ENCODE data around the gene HUWE1.
"Not testable (repeated sequence)": the region's sequence is repeated elsewhere in the genome, so short reads cannot be mapped to it uniquely, and the experiment has no call there.

Gene HUWE1

GRCh38 chrX:53686151-53686885 is at the start of gene HUWE1:
TSS of gene HUWE1 (minus strand) at chrX:53686719. CDS start at chrX:53654107, 32,612 bp downstream.
- DNase-seq: peak; percentile 76

- DNase-seq: peak; percentile 29
Observed at GRCh38 chrX:53732797-53733196, 46.3 kb upstream of the HUWE1 start.

GRCh38 chrX:53729751-53730150 is 43.2 kb upstream of the HUWE1 start:
- no peak for DNase-seq

GRCh38 chrX:53728506-53728905 is 42.0 kb upstream of the HUWE1 start:
- DNase-seq: no peak

DNA sequence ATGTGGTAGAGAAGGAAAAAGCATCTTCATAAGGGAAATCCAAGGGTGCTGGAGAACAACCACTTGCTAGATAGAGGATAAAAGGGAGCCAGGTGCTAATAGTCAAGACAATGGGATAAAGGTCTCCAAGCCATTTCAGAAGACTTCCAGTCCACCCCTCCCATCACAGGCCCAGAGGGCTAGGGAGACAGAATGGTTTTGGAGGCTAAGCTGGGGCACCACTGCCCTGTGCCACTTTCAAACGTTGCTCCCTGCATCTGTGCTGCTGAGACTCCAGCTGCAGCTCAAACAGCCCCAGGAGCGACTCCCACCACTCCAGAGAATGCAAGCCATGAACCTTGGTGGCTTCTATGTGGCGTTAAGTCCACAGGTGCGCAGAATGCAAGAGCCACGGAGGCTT is 38.4 kb upstream of the HUWE1 start:
- DNase-seq: no peak

GRCh38 chrX:53723381-53723780 is 36.9 kb upstream of the HUWE1 start:
- DNase-seq: no peak

DNA sequence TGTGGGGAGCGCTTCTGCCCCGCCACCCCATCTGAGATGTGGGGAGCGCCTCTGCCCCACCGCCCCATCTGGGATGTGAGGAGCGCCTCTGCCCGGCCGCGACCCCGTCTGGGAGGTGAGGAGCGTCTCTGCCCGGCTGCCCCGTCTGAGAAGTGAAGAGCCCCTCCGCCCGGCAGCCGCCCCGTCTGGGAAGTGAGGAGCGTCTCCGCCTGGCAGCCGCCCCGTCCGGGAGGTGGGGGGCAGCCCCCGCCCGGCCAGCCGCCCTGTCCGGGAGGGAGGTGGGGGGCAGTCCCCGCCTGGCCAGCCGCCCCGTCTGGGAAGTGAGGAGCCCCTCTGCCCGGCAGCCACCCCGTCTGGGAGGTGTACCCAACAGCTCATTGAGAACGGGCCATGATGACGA is 35.1 kb upstream of the HUWE1 start:
- DNase-seq: not testable (repeated sequence)

DNA sequence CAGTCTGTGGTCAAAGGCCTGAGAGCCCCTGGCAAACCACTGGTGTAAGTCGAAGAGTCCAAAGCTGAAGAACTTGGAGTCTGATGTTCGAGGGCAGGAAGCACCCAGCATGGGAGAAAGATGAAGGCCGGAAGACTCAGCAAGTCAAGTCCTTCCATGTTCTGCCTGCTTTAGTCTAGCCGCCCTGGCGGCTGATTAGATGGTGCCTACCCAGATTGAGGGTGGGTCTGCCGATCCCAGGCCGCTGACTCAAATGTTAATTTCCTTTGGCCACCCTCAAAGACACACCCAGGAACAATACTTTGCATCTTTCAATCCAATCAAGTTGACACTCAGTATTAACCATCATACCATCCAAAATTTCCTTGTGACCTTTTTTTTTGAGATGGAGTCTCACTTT is 33.1 kb upstream of the HUWE1 start:
- DNase-seq: not testable (repeated sequence)

- DNase-seq: no peak
Observed at GRCh38 chrX:53718073-53718472, 31.6 kb upstream of the HUWE1 start.

GRCh38 chrX:53717205-53717604 is 30.7 kb upstream of the HUWE1 start:
- DNase-seq: no peak

DNA sequence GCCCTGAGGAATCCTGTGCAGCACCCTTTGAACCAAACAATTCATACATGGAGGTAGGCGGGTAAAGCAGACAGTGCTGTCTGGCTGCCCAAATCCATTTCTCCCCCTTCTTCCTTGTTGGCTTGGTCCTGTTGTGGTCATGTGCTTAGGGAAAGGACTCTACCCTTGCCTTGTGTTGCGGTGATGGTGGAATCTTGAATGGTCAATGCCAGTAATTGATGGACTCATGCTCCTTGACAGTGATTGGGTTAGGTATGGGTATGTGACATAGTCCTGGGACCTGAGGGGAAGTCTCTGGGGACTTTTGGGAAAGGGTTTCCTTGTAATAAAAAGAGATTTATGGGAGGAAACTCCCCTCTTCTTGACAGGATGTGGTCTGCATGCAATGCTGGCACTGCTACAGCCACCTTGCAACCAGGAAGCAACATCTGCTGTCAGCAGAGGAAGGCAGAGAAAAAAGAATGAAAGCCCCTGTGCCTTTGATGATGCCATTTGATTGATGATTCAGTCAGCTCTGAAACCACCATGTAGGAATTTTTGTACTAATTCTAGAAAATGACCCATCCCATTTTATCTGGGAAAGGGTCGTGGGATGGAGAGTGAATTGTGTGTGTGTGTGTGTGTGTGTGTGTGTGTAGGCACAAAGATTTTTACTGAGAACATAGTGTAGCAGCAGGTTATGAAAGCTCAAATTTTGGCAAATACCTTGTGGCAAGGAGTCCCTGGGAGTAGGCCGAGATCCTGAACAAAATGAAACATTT is 30.0 kb upstream of the HUWE1 start:
- peak; percentile 46 for DNase-seq

GRCh38 chrX:53715346-53715924 is 28.9 kb upstream of the HUWE1 start:
- no peak for DNase-seq

- DNase-seq: peak; percentile 62
Observed at GRCh38 chrX:53714580-53715345, 28.2 kb upstream of the HUWE1 start.

- no peak for DNase-seq
Observed at GRCh38 chrX:53713987-53714579, 27.6 kb upstream of the HUWE1 start.

DNA sequence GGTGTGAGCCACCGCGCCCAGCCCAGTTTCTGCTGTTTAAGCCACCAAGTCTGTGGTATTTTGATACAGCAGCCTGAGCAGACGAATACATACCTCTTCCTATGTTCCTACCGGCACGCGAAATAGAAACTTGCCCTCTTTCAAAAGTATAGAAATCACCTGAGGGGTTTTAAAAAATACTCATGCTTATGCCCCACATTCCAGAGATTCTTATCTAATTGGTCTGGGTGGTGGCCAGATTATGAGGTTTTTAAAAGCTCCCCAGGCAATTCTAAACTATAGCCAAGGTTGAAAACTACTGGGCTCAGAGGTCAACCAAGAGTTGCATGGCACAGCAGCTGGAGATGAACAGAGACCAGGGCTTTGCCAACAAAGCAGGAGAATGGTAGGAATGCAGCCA is 24.9 kb upstream of the HUWE1 start:
- no peak for DNase-seq

DNA sequence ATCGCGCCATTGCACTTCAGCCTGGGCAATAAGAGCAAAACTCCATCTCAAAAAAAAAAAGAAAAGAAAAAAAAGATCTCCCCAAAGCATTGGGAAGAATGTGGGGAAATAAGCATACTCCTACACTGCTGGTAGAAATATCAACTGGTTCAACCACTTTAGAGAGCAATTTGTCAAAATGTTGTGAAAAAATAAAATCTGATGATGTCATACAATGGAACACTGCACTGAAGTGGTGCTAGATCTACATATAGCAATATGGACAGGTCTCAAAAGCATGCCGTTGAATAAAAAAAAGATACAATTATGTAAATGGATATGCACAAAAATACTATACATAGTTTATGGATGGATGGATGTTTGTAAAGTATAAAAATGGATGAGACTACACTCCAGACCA is 18.3 kb upstream of the HUWE1 start:
- no peak for DNase-seq

- DNase-seq: no peak
Observed at GRCh38 chrX:53704294-53704693, 17.8 kb upstream of the HUWE1 start.

DNA sequence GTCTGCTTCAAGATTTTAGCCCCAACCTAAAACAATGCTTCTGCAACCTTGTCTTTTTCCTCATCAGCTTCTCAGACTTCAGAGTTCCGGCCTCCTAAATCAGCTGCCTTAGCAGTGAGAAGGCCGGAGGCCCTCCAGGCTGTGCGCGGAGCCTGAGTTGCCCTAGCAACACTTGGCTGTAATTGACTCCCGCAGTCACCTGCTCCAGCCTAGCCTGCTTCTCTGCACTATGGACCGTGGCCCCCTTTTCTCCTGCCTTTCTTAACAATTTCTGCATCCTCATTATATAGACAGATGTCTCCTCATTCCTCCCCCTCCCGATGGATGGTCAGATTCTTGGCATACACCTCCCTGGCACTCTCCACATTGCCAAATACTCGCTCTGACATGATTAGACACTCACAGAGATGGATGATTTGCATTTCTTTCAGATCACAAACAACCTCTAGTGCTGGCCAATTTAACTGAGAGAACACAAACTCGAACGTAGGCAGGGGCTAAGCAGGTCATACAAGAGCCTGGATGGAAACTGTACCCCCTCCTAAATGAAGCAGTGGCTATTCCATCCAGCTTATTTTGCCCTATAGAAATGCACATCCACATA is 9.5 kb upstream of the HUWE1 start:
- no peak for DNase-seq

- DNase-seq: no peak
Observed at GRCh38 chrX:53694642-53695041, 8.1 kb upstream of the HUWE1 start.

DNA sequence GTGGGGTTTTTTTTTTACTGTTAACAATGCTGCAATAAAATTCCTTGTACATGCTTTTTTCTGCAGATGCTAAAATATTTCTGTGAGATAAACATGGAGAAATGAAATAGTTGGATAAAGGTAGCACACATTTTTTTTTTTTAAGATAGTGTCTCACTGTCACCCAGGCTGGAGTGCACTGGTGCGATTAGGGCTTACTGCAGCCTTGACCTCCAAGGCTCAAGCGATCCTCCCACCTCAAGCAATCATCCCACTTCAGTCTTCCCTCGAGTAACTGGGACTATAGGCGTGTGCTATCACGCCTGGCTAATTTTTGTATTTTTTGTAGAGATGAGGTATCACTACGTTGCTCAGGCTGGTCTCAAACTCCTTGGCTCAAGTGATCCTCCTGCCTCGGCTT is 1.8 kb upstream of the HUWE1 start:
- no peak for DNase-seq

GRCh38 chrX:53685711-53686110 is 808 bp downstream of the HUWE1 start:
- DNase-seq: no peak

- DNase-seq: no peak
Observed at GRCh38 chrX:53684415-53685192, 1.9 kb downstream of the HUWE1 start.

Data from stimulated activated naive CD4-positive, alpha-beta T cell treated with Interleukin-2 at 50 U/mL for 16 hours (primary cell).